Activated T-cell treated with anti-CD3 and anti-CD28 coated beads for 1 hour (primary cell): ENCODE measurements around the gene HYAL1.

Experiments
- DNase-seq: peaks from one replicate; pipeline ENCODE4 v3.0.0-alpha.2; 2020; ENCODE audit warnings: low read depth

HYAL1 gene

GRCh38 chr3:50303013-50303815, at the start of gene HYAL1:
Gene HYAL1, minus strand, starts transcription at chr3:50303574. Its CDS starts 618 bp downstream, at chr3:50302956.
- no peak for DNase-seq

- DNase-seq, result no peak
Measured at GRCh38 chr3:50352781-50353180, 49.4 kb upstream of the HYAL1 start.

DNA sequence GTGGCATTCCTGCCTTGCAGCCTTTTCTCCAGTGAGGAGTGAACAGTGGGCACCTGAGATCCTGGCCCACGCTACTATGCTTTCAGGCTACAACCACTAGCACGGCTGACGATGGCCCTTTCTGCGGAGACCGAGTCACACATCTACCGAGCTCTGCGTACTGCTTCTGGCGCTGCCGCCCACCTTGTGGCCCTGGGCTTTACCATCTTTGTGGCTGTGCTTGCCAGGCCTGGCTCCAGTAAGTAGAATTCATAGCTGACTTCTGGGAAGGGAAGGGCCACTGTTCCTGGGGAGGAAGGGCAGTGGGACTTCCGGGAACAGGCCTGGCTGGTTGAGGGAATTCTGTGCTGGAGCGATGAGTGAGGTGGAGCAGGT, 47.9 kb upstream of the HYAL1 start:
- no peak for DNase-seq

DNA sequence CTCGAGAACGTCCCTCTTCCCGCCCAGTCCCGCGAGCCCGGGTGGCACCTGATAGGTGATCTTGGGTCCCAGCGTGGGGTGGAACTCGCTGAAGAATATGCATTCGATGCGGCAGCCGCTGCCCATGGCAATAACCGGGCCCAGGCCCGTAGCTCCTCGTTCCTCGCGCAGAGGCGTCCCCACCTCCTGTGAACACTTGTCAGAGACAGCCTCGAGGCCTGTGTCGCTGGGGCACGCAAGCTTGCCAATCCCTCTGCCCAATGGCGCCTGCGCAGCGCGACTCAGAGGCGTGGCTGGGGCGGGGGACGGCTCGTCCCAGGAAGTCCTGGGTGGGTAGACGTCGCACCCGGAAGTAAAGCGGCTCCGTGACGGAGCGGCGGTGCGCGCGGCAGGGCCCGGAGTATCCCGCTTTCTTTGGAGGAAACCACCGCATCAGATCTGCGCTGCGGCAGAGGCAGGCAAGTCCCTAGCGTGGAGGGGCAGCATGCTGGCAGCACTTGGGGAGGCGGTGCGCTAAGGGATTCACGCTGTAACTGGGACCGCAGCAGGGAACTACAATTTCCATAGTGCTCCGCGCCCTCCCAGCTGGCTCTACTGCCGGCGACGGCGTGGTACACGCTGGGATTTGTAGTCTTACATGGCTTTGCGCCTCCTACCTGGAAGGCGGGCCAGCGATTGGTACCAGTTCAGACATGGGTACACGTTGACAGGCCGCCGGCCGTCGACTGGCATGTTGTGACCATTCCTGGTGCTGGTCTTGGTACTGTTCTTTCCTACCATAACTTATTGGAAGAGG, 47.4 kb upstream of the HYAL1 start, which contains the start of the genes CYB561D2 and NPRL2:
Gene CYB561D2, plus strand, starts transcription at position 336 of the 796 bp plus-strand sequence. CDS start 572 bp downstream, outside the sequence.
Gene NPRL2, minus strand, starts transcription at position 249 of the 796 bp plus-strand sequence. Its CDS starts 123 bp downstream, at position 126.
- peak; percentile 99 for DNase-seq

GRCh38 chr3:50350213-50350526, 46.8 kb upstream of the HYAL1 start:
- DNase-seq, result no peak

DNA sequence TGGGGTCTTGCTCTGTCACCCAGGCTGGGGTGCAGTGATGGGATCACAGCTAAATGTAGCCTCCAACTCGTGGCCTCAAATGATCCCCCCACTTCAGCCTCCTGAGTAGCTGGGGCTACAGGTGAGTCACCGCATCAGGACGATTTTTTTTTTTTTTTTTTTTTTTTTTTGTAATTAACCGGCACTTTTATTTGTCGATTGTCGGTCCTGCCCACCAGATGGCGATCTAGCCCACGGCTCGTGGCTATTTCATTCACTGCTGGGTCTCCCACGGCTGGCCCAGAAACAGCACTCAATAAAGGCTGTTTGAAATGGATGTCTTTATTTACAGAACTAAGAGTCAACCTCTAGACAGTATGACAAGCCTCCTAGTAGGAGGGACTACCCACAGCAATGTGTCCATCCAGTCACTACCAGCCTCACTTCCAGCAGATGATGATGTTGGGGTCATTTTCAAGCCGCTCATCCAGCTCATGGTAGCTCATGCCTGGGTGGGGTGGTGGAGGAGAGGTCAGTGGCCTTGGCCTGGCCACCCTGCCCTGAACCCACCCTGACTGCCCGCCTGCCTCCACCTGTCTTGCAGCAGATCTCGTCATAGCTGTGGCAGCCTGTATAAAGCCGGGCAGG, 43.9 kb upstream of the HYAL1 start:
- DNase-seq, result peak; percentile 64

DNA sequence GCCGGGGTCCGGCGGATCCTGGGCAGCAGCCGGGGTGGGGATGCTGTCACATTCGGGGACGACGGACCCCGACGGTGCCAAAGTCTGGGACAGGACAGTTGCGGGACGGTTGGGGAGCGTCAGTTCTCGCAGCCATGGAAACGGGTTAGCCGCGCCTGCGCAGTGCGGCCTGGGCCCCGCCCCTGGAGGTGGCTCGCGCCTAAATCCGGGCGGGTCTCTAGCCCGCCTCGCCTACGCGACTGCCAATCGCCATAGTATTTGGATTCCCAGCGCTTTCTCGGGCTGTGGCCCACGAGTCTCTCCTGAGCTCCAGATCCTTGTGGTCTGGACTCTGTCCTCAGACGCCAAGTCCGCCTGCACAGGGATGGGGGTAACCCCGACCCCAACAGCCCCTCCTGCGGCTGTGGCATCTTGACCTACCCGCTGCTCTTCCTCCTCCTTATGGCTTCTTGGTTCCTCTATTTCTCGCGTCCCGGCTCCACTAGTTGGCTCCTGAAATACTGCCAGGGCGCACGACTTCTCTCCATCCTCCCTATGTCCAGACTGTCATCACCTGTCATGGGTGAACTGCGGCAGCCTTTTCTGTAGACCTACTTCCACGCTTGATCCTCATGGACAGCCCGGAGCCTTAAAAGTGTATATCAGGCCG, 42.3 kb upstream of the HYAL1 start, which contains the start of gene ZMYND10:
Gene ZMYND10, minus strand, starts transcription at position 147 of the 649 bp plus-strand sequence. CDS start 153 bp downstream, outside the sequence.
- DNase-seq, result peak; percentile 73

GRCh38 chr3:50345008-50345407, 41.6 kb upstream of the HYAL1 start:
- no peak for DNase-seq

GRCh38 chr3:50342813-50343633, 39.6 kb upstream of the HYAL1 start:
- DNase-seq, result no peak

DNA sequence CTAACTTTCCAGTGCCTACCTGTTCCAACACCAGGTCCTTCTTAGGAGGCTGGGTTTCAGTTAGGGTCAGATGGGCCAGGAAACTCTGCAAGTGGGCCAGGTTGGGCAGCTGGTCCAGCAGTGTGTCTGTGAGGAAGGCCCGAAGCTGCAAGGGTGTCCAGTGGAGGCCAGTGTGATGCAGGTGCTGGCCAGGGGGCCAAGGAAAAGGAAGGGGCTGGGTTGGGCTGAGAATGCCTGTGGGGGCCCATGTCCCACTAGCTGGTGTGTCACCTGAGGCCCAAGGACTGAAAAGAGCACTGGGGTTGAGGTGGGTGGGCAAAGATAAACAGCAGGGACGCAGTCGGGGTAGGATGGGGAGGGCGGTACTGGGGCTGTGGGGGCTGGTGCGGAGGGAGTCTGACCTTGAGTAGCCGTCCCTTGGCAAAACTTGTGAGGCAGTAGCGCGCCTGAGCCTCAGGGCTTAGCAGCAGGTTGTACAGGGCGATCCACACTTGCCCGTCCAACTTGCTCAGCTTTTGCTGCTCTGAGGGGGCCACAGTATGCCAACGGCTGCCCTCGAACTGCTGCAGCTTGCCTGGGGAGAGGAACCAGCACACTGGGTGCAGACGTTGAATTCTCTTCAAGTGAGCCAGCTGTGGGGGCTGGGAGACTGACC, 38.7 kb upstream of the HYAL1 start:
- no peak for DNase-seq

DNA sequence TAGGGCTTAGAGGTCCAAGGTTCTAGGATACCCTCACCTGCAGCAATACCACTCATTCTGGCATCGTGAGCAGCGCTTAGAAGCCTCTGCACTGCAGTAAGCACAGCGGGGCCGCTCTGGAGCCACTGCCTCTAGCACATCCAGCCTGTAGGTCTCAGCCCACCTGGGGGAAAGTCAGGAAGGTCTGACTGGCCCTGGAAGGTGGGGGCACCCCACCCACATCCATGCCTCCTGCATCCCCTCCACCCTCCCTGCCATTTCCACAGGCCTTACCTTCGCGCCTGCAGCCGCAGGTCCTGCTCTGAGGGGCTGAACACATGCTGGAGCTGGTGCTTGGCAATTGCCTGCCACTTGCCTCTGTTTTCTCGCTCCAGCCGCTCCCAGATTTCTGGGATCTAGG, 38.2 kb upstream of the HYAL1 start:
- no peak for DNase-seq

GRCh38 chr3:50340448-50341329, 37.3 kb upstream of the HYAL1 start, which contains the start of gene RASSF1:
Gene RASSF1, minus strand, starts transcription at chr3:50340836. Its CDS starts 31 bp downstream, at chr3:50340805.
- peak; percentile 47 for DNase-seq

GRCh38 chr3:50340147-50340447, 36.7 kb upstream of the HYAL1 start:
- DNase-seq, result no peak

DNA sequence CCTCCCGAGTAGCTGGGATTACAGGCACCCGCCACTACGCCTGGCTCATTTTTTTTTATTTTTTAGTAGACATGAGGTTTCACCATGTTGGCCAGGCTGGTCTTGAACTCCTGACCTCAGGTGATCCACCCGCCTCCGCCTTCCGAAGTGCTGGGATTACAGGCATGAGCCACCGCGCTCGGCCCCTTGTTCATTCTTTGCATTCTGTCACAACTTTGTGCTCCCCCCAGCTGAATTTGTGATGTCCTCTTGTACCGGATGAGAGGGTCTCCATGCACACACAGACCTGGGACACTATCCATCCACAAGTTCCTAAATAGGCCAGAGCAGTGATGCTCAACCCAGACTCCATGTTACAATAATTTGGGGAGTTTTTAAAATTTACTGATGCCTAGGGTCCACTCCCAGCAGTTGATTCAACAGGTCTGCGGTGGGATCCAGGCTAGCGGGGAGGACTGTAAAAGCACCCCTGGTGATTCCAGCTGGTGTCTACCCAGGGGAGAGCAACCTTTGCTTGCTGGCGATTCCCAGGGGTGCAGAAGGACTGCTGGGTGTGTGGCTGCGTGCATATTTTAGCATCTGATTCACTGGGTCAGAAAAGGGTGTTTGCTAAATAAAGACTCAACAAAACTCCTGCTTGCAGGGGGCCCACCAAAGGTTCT, 36.2 kb upstream of the HYAL1 start:
- no peak for DNase-seq

- no peak for DNase-seq
Measured at GRCh38 chr3:50338965-50339364, 35.6 kb upstream of the HYAL1 start.

- DNase-seq, result peak; percentile 85
Measured at GRCh38 chr3:50337175-50337861, 33.9 kb upstream of the HYAL1 start.

GRCh38 chr3:50336452-50337174, 33.2 kb upstream of the HYAL1 start:
- DNase-seq, result peak; percentile 26
